Head of caudate nucleus (tissue), 42 donors: ENCODE results near the gene NHLRC1.

Source experiments
- DNase-seq, 42 donors: peaks; one replicate each; pipeline versions ENCODE4 v3.0.0 to v3.0.0-alpha.2; 2020 to 2021; ENCODE audit warnings: mixed read lengths in 7 of 42
- intact Hi-C: fragments of 100-400 bp; cut with DNase I; formaldehyde crosslinking; loops from one replicate; pipeline ENCODE4 v1.15.0; 2022

The NHLRC1 gene

GRCh38 chr6:18141805-18142590 is 19.5 kb upstream of the NHLRC1 start:
- DNase-seq, result no peak
- intact Hi-C loops, result no loop called here

- DNase-seq, result no peak
- intact Hi-C loops, result no loop called here
Measured at GRCh38 chr6:18139935-18140621, 17.6 kb upstream of the NHLRC1 start.

GRCh38 chr6:18138906-18139305 is 16.4 kb upstream of the NHLRC1 start:
- no peak for DNase-seq
- intact Hi-C loops, result no loop called here

- no peak for DNase-seq
- intact Hi-C loops, result no loop called here
Measured at GRCh38 chr6:18136260-18136659, 13.8 kb upstream of the NHLRC1 start.

DNA sequence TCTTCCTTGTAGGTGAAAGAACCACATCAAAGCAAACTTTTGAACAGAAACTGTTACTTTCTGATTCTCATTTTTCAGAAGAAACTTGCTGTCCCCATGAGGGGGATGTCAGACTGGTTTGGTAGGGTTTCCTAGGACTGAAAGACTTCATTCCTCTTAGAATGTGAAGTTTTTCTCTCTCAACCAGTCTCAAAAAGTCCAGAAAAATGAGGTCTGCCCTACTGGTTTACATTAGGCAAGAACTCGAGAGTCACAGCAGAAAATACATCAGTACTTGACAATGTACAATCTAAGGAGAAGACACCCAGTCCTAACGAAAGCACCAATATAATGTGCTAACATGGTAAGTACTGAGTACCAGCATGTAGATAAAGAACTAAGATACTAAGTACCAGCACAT is 12.7 kb upstream of the NHLRC1 start:
- intact Hi-C loops, result no loop called here
- no peak for DNase-seq

DNA sequence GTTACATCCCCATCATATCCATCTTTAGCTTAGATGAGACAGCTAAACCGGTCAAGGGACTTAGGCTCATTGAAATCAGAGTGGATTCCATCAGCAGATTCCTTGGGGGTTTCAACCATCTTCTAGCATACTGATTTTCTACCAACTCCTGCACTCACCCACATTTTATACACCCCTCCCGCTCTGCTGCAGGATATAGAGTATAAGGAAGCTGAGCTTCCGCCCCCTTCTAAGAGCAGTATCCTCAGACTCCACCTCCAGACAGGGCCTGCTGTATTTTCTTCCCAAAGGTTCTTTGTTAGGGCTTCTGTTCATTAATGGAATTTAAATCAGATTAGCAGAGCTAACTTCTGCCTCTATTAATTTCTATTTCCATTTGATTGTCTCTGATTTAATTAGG is 9.9 kb upstream of the NHLRC1 start:
- intact Hi-C loops, result no loop called here
- DNase-seq, result no peak

DNA sequence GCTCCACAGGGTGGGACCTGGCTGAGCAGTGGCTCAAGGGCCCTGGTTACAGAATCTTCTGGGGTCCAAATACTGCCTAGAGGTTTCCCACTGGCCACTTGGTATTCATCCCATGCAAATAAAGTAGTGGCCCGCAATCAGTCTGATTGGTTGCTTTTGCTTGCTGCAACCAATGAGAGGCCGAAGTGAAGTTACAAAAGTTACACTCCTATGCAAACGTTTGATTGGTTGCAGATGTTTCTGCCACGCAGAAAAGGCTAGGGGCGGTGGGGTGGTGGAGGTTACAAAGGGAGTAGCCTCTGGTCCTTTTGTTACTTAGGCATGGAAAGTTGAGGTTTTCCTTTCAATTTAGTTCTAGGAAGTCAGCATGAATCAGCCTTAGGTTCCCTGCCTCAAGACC is 3.6 kb upstream of the NHLRC1 start:
- DNase-seq, result no peak
- intact Hi-C loops, result loop anchor here (10.0 kb wide), 2 partner anchors 421 to 541 kb away; partner anchors contain the start of gene NUP153

DNA sequence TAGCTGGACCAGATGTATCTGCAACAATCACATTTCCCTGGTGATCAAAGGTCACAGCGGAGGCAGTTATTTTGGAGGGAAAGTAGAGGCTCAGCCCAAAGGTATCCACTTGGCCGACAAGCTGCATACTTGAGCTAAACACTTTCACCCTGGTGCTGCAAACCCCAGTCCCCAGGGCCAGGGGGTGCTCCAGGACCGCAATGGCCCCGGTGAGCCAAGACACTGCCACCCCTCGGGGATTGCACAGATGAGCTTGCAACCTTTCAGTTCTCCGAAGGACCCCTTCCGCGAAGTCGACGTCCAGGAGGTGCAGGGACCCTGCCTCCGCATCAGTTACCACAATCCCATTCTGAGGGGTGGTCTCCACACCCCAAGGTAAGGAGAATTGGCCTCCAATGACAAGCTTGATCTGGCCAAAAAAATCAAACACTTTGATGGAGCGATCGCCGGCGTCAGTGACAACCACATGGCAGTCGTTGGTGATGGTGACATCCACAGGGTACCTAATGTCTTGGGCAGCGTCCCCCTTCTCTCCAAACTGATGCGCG is 823 bp downstream of the NHLRC1 start:
- peak in 3 of 42 donors; percentile 7 to 15 (median 10) for DNase-seq
- intact Hi-C loops, result loop anchor here (5.0 to 10.0 kb wide), 4 partner anchors 134 to 537 kb away; partner anchors contain the start of genes KIF13A and NUP153

DNA sequence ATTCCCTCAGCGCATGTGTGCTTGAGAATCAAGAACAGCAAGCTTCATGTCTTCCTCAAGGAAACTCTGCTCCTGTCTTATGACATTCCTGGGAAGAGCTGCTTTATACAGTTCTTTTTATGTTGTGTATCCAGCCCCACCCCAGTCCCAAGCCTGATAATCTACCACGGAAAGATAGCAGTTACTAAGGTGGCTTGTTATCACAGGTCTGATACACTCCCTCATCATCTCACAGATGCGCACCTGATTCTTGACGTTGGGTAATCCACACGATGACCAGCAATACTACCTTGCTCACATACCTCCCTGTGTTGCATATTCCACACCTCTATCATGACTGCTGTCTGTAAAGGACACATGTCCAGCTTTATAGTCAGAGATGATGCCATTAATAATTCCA is 3.2 kb downstream of the NHLRC1 start:
- DNase-seq, result no peak
- intact Hi-C loops, result no loop called here

GRCh38 chr6:18118330-18118729 is 4.1 kb downstream of the NHLRC1 start:
- intact Hi-C loops, result no loop called here
- no peak for DNase-seq

DNA sequence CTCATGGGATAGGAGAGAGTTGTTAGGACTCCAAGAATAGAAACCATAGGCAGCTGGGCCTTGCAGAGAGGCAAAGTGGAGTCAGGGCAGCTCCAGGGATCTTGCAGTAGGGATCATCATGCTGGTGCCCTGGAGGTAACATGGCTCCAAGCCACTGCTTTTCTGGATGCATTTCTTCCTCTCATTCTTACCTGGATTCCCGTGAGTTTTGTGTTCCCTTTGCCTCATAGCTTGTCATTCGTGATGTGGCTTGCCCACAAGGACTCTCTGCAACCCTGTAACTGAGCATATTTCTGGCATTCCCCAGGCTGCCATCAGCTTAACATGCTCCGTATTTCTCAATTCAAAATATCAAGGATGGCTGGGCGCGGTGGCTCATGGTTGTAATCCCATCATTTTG is 5.3 kb downstream of the NHLRC1 start:
- DNase-seq, result no peak
- intact Hi-C loops, result no loop called here

DNA sequence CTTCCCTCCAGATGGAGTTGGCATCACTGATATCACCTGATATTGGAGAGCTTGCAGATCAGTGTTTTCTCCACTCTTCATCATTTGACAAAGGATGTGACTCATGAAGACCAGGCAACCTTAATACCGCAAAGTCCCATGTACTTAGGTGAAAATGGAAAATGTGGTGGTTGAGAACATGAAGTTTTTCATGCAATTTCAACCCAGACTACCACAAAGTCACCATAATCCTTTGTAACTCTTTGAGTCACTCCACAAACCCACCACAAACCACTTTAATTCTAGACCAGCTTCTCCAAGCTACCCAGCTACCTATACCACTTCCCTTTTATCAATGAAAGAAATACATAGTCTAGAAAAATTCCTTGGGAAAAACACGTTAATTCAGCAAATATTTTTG is 7.1 kb downstream of the NHLRC1 start:
- no peak for DNase-seq
- intact Hi-C loops, result no loop called here

DNA sequence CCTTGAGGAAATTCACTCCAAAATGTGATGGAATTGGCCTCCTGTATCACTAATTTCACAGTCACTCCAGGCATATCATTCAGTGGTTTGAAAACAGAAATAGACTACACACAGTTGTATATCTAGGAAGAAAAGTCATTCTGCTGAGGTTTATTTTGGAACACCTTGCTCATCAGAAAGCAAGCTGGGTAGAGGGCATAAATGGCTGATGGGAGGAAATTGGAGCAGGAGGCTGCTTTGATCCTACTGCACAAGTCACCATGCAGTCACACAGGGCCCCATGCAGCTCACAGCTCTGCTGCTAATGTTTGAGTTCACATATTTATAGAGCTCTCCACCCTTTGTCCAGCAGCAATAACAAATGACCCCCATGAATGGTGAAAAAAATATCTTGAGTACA is 12.3 kb downstream of the NHLRC1 start:
- intact Hi-C loops, result no loop called here

DNA sequence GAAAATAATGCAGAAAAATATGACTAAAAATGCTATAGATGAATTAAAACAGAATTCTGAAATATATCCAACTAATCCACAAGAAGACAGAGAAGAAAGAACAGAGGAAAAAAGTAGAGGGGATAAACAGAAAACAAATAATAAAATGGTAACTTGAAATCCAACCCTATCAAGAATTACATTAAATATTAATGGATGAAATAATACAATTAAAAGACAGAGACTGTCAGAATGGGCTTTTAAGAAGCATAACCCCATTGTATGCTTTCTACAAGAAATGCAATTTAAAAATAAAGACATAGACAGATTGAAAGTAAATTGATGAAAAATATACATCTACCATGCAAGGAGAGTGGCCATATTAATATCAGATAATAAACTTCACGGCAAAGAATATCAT is 15.4 kb downstream of the NHLRC1 start:
- intact Hi-C loops, result no loop called here

More for the DNA sequence above, 12.3 kb downstream of the NHLRC1 start:
- DNase-seq, result no peak

DNA sequence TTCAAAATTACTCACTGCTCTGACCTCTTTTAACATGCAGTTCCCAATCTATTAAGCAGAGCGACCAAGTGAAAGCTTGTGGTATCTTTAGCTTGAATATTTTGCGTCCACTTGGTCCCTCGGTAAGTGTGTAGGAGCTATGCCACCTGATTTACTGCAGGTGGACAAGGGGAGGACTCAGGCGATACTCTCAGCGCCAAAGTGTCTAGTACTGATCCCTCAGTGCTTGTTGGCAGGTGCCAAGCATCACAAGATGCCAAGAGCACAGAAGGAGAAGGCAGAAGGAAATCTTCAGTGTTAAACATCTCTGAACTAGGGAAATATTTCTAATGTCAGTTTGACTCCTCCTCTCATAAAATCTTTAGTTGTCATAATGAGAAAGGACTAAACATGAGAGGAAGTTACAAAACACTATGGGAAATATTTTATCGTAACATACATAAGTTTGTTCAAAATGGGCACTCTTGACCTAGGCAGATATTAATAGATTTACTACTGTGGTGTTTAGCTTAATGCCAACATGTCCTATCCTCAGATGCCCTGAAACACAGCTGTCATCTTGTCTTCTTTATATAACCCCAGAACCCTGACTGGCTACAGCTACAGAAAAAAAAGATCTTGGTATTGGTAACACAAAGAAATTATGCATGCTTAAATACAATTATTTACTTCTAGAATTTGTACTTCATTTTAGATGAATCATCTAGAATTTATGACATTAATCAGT is 19.5 kb downstream of the NHLRC1 start:
- DNase-seq, result no peak
- intact Hi-C loops, result no loop called here

More for the DNA sequence above, 15.4 kb downstream of the NHLRC1 start:
- DNase-seq, result no peak

DNA sequence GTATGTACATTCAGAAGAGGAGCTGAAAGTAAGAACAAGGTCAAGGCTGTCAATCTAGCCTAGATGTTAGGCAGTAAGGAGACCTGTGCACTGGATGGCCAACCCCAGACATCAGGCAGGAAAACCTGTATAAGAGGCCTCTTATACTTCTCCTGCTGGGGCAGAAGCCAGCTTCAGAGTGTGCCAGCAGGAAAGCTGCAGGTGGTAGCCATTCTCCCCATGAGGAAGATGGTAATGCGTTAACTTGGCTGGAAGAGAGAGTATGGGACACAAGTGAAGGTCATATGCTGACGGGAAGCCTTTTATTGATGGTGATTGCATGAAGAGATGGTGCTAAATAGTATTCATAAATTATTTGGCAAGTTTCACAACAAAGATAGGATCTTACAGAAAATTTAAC is 20.6 kb downstream of the NHLRC1 start:
- intact Hi-C loops, result no loop called here
- no peak for DNase-seq

DNA sequence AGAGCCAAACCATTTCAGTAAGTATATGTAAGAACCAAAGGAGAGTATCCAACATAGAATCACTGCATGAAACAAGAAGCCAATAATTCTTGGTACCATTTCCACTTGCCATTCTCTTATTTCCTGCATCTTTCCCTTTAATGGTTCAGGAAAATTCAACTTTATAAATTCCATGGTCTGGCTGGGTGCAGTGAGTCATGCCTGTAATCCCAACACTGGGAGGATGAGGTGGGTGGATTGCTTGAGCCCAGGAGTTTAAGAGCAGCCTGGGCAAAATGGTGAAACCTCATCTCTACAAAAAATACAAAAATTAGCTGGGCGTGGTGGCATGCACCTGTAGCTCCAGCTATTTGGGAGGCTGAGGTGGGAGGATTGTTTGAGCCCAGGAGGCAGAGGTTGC is 21.2 kb downstream of the NHLRC1 start:
- intact Hi-C loops, result no loop called here
- DNase-seq, result no peak

GRCh38 chr6:18100296-18100695 is 22.2 kb downstream of the NHLRC1 start:
- intact Hi-C loops, result no loop called here
- DNase-seq, result peak in 33 of 42 donors; percentile 4 to 82 (median 57)

- intact Hi-C loops, result no loop called here
- DNase-seq, result no peak
Measured at GRCh38 chr6:18099511-18099910, 23.0 kb downstream of the NHLRC1 start.

DNA sequence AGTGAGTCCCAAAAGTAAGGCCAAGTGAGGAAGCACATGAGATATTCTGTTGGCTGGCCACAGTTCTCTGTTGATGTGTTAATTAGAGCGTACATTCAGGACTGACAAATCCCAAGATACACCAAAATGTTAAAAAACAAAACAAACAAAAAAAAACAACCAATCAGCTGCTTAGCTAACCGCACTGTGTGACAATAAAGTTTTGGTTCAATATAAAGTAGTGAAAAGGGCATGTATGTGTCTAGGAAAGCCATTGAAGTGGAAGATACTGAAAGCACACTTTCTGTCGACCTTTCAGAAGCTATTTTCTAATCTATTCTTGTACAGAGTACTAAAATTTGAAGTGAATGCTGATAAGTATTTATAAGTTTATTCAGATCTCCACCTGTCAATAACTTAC is 26.1 kb downstream of the NHLRC1 start:
- DNase-seq, result no peak
- intact Hi-C loops, result no loop called here
